ENCODE data around the gene SLC44A4.
"Not testable (repeated sequence)": the region's sequence is repeated elsewhere in the genome, so short reads cannot be mapped to it uniquely, and the experiment has no call there.

The SLC44A4 gene

DNA sequence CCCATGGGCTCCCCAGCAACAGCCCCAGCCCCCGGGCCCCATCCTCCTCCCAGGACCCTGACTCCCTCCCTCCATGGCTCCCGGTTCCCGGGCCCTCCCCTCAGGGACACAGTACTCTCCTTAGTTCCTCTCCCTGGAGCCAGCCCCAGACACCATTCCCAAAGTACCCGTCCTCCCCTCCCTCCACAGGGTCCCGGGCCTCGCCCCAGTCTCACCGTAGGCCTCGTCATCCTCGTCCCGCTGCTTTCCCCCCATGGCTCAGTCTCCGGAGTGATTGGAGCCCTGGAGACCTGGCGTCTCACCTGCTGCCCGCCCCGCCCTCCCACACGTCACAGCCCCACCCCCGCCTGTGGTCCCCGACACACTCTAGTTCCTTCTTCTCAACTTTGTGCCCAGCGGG, at the start of gene SLC44A4:
Gene SLC44A4 (minus strand): TSS at position 272 of the 400 bp plus-strand sequence. CDS start 17 bp downstream, at position 255.
- no peak for DNase-seq

DNA sequence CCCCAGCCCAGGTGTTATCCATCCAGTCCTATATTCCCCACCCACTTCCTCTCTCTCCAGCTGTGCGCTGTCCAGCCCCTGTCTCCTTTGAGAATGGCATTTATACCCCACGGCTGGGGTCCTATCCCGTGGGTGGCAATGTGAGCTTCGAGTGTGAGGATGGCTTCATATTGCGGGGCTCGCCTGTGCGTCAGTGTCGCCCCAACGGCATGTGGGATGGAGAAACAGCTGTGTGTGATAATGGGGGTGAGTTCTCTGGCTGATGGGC, 49.8 kb upstream of the SLC44A4 start:
- DNase-seq, result no peak

DNA sequence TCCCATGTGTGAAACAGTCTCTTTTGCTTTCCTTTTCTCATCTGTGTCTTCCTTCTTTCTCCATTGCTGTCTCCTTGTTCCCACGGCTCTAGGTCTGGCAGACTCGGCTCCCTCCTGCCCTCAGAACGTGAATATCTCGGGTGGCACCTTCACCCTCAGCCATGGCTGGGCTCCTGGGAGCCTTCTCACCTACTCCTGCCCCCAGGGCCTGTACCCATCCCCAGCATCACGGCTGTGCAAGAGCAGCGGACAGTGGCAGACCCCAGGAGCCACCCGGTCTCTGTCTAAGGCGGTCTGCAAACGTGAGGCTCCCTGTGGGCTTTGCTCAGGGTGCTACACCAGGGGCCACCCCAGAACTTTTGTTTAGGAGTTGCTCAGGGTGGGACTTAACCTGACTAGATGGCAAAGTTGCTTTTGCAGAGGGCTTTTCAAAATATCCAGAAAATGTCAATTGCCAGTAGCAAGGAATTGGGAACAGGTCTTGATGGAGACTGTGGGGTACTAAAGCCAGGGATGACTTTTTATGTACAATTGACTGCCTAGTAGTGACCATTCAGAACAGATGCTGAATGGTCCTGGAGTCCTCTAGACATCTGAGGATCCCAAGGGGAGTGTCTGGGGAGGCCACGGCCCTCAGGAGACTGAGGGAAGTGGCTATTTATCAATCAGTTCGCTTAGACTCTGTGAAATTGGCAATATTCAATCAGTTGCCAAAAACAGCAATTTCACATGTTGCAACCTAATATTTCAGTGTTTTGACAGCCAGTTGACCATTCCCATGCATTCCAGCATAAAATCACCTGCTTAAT, 49.3 kb upstream of the SLC44A4 start:
- no peak for DNase-seq

- peak in 1 of 2 experiments; percentile 56 for DNase-seq
These were observed 48.6 kb upstream of the SLC44A4 start, which contains the start of gene C2 for GRCh38 chr6:31927242-31927862. C2 (plus strand) TSS chr6:31927717; CDS start chr6:31927753, 36 bp downstream.

DNA sequence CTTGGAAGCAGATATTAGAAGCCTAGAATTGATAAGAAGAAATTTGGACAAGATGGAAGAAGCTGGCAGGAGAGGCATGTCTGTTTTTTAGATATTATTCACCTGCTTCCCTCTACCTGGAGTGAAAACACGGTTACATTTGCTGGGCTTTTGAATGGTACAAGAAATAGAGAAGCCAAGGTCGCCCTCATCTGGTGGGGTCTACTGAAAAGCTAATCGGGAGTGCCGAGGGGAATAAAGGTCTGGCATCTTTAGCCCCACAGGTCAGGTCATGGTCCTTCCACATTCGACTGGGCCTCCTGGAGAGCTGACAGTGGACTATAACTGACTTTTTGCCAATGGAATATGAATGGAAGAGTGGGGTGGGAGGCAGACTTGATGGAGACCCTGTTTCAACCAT, 44.1 kb upstream of the SLC44A4 start:
- DNase-seq, result peak in 1 of 2 experiments; percentile 5

DNA sequence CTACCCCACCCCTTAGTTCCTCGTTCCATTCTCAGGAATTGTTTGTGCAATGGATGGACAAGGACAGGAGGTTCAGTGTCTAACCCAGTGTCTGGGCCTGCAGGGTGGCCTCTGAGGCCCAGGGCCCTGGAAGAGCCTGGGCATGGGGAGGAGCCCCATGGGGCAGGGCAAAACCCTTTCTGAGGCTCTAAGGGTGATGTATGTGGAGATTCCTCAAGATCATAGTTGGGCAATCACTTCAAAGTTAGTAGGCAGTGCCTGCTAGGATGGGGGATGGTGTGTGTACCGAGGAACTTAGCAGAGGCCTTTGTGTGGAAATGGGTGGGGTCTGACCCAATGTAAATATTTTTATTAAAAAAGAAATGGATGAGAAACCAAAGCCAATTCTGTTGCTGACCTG, 42.0 kb upstream of the SLC44A4 start:
- DNase-seq, result no peak

DNA sequence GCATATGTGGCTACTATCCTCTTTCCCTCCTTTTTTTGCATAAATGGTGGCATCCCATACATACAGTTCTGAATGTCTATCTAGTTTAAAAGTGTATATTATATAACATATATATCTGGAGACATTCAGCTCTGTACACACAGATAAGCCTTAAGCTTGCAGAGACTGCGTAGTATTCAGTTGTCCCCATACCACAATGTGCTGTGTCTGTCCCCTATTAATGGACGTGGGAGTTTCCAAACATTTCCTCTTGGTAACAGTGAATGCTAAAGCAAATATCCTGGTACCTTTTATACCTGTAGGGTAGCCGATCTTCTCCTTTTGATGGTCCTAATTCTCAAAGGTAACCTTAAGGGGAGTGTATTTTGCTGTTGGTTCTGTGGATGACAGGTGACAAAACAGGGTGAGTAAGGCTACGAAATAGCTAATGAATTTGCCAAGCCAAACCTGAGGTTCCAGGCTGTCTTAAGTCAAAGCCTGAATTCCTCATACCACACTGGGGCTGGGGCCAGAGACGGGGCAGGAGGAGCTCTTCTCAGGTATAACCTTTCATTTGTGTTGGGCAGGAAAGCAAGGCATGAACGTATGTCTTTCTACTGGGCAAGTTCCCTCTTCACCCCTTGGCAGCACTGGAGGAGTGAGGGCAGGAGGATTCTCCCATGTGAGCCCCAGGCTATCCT, 41.0 kb upstream of the SLC44A4 start:
- no peak for DNase-seq

- no peak for DNase-seq
These were observed 39.4 kb upstream of the SLC44A4 start for GRCh38 chr6:31918069-31918720.

- no peak for DNase-seq
These were observed 37.0 kb upstream of the SLC44A4 start for GRCh38 chr6:31915756-31916155.

GRCh38 chr6:31915351-31915750, 36.6 kb upstream of the SLC44A4 start:
- DNase-seq, result no peak

- DNase-seq, result no peak
These were observed 33.2 kb upstream of the SLC44A4 start for GRCh38 chr6:31911826-31912585.

DNA sequence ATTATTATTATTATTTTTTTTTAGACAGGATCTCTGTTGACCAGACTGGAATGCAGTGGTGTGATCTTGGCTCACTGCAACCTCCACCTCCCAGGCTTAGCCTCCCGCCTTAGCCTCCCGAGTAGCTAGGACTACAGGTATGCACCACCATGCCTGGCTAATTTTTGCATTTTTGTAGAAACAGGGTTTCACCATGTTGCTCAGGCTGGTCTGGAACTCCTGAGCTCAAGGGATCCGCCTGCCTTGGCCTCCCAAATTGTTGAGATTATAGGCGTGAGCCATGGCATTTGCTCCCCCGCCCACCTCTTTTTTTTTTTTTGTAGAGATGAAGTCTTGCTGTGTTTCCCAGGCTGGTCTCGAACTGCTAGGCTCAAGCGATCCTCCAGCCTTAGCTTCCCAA, 30.5 kb upstream of the SLC44A4 start:
- DNase-seq, result not testable (repeated sequence)

DNA sequence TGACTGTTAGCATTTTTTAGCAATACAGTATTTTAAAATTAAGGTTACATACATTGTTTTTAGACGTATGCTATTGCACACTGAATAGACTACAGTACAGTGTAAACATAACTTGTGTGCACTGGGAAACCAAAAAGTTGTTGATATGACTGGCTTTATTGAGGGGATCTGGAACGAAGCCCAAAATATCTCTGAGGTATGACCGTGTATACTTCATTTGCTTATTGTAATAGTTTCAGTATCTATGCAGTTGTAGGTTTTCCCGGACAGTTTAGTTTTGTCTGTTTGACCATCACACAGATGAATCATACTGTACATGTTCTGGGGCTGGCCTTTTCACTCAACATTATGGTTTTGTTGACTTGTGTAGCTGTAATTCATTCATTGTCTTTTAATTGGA, 30.0 kb upstream of the SLC44A4 start:
- no peak for DNase-seq

- not testable (repeated sequence) for DNase-seq
These were observed 29.5 kb upstream of the SLC44A4 start for GRCh38 chr6:31908255-31908654.

DNA sequence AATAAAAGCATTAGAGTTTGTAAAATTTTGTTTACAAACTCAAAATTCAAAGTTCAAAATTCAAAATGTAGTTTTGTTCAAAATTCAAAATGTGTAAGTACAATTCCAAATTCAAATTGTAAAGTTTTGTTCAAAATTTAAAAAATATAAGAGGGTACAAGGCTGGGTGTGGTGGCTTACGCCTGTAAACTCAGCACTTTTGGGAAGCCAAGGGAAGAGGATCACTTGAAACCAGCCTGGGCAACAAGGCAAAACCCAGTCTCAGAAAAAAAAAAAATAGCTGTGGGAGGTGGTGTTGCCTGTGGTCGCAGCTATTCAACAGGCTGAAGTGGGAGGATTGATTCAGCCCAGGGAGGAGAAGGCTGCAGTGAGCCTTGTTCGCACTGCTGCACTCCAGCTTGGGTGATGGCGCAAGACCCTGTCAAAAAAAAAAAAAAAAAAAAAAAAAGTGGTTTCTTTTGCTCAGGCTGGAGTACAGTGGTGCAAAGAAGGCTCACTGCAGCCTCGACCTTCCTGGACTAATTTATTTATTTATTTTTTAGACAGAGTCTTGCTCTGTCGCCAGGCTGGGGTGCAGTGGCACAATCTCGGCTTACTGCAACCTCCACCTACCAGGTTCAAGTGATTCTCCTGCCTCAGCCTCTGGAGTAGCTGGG, 28.5 kb upstream of the SLC44A4 start:
- DNase-seq, result no peak

DNA sequence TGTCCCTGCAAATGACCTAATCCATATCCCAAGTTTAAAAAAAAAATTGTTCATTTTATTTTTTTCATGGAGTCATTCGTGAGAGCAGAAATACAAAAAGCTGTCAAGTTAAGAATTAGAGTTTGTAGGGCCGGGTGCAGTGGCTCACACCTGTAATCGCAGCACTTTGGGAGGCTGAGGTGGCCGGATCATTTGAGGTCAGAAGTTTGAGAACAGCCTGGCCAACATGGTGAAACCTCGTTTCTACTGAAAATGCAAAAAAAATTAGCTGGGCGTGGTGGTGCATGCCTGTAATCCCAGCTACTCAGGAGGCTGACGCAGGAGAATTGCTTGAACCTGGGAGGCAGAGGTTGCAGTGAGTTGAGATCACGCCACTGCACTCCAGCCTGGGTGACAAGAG, 27.9 kb upstream of the SLC44A4 start:
- DNase-seq, result not testable (repeated sequence)

DNA sequence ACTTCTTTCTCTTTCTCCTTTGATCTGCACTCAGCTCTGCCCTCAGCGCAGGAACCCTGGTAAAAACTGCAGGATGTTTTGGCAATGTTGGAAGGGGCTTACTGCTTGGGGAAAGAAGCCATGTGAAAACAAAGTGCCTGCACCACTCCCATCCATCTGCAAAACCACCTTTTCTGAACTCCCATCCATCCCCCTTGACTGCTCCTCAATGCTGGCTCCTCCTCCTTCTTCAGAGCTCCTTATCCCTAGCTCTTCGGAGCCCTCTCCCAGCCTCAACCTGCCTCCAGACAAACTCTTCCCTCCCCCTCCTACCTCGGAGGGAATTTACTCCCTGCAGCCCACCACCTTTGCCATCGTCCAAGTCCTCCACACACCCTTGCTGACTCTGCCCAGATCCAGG, 27.3 kb upstream of the SLC44A4 start:
- DNase-seq, result no peak

GRCh38 chr6:31905041-31905440, 26.2 kb upstream of the SLC44A4 start:
- no peak for DNase-seq

DNA sequence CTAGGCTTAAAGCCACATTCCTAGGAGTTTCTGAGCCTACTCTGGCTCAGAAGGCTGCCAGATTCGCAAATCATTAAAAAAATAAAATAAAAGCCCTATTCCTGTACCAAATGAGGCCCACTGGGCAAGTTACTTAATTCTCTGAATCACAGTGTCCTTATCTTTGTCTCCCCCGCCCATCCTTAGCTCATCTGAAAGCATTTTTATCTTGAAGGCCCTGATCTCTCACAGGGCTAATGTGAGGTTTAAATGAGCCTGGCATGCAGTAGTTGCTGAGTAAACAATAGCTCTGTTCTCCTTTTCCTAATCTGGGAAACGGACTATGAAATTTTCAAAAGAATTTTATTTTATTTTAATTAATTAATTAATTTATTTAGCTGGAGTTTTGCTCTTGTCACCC, 25.2 kb upstream of the SLC44A4 start:
- DNase-seq, result no peak

GRCh38 chr6:31901953-31902643, 23.3 kb upstream of the SLC44A4 start, which contains the start of gene ZBTB12:
ZBTB12 (minus strand) TSS chr6:31902086; CDS start chr6:31901305, 781 bp downstream.
- peak; percentile 92 to 94 for DNase-seq

DNA sequence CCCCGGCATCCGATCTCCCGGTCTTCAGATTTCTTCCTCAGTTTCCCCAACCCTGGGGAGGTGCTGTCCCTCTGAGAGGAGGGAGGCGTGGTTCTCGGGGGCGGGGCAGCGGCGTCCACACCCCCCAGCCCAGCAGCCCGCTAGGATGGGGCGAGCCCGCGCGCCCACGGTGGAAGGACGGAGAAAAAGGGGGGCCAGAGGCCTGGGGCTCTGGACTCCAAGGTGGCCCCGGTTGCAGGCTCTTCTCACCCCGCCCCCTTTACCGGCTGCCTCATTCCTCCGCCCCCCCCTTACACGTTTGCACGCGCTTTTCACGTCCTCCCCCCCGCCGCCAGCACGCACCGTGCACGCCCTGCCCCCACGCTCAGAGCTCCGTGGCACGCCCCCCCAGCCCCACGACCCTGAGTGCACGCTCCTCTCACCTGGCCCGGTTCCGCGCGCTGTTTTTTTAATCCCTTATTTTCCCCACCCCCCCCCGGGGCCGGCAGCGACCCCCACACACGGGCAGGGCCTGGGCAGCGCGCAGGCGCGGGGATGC, 22.7 kb upstream of the SLC44A4 start:
- no peak for DNase-seq

All from SHP77 (cell line).